Large intestine (tissue), 3 donors: Measurements from ENCODE around the gene UNC119B. TPM values are rescaled to one million over a fixed set of nuclear protein-coding genes. Genes with fewer than 3 reads are reported as not detected.
A peak's percentile ranks its signal among the peaks of the same experiment; 100 is the strongest.

Experiments used
- DNase-seq, 2 donors: peaks; one replicate each; pipeline versions ENCODE4 v3.0.0 to v3.0.0-alpha.2; 2013
- H3K27ac ChIP-seq: one replicate; pipeline ENCODE4 v1.5.1; 2013; ENCODE audit warnings: low read length
- H3K27me3 ChIP-seq: 2 replicates; pipeline ENCODE4 v1.6.1; 2013; ENCODE audit warnings: low read length; ENCODE audit not compliant: control insufficient read depth, insufficient read depth
- H3K36me3 ChIP-seq: 2 replicates; pipeline ENCODE4 v1.6.1; 2013; ENCODE audit warnings: low read length; ENCODE audit not compliant: control insufficient read depth, insufficient read depth
- H3K4me1 ChIP-seq: one replicate; pipeline ENCODE4 v1.6.1; 2013; ENCODE audit warnings: low read length; ENCODE audit not compliant: control insufficient read depth, insufficient read depth
- H3K4me3 ChIP-seq: one replicate; pipeline ENCODE4 v1.5.1; 2013; ENCODE audit warnings: low read length
- H3K9me3 ChIP-seq: one replicate; pipeline ENCODE4 v1.6.1; 2013; ENCODE audit warnings: mild to moderate bottlenecking, low read depth, low read length, moderate library complexity; ENCODE audit not compliant: control insufficient read depth
- WGBS: methylation state at CpG from one replicate; pipeline ENCODE4 v1.1.5; 2013; ENCODE audit warnings: low lambda C conversion rate; ENCODE audit not compliant: insufficient coverage; 5-methylcytosine and 5-hydroxymethylcytosine counted together
- polyA plus RNA-seq: library from polyadenylated mRNA; unstranded; fragments of 120-200 nt; gene quantifications from one replicate; pipeline ENCODE4 v1.2.1, GENCODE V29; 2013

UNC119B gene
- polyA plus RNA-seq, 1 donor, result 21.1 TPM

- Histone ChIP-seq H3K4me1 (peaks cover 7% of the 10 kb centered on the region), H3K4me3 (no peak overlapping the region), H3K27me3 (no peaks in the 10 kb centered on the region), H3K9me3 (no peaks in the 10 kb centered on the region), H3K27ac (no peak overlapping the region), H3K36me3 (peaks cover 32% of the 10 kb centered on the region)
- no peak for DNase-seq
- no CpG with 5 or more reads among the region's 31 CpGs for WGBS
Measured at GRCh38 chr12:120738252-120739030, 28.2 kb downstream of the UNC119B start.

- Histone ChIP-seq H3K9me3 (no peaks in the 10 kb centered on the region), H3K4me1 (peaks cover 7% of the 10 kb centered on the region), H3K36me3 (peaks cover 29% of the 10 kb centered on the region), H3K4me3 (no peak overlapping the region), H3K27ac (no peak overlapping the region), H3K27me3 (no peaks in the 10 kb centered on the region)
- WGBS, result no CpG with 5 or more reads among the region's 38 CpGs
- DNase-seq, result no peak
Measured at GRCh38 chr12:120739031-120739762, 28.9 kb downstream of the UNC119B start.

GRCh38 chr12:120739821-120740613 lies 29.8 kb downstream of the UNC119B start:
- Histone ChIP-seq H3K4me1 (peaks cover 7% of the 10 kb centered on the region), H3K27ac (no peak overlapping the region), H3K4me3 (no peak overlapping the region), H3K27me3 (no peaks in the 10 kb centered on the region), H3K9me3 (no peaks in the 10 kb centered on the region), H3K36me3 (peaks cover 26% of the 10 kb centered on the region)
- DNase-seq, result no peak
- WGBS, result 67% methylated on average over 2 of the region's 16 CpGs

- Histone ChIP-seq H3K9me3 (no peaks in the 10 kb centered on the region), H3K27me3 (no peaks in the 10 kb centered on the region), H3K4me3 (no peak overlapping the region), H3K36me3 (peaks cover 26% of the 10 kb centered on the region), H3K27ac (no peak overlapping the region), H3K4me1 (peaks cover 7% of the 10 kb centered on the region)
- WGBS, result no CpG with 5 or more reads among the region's 15 CpGs
- DNase-seq, result no peak
Measured at GRCh38 chr12:120740871-120741270, 30.6 kb downstream of the UNC119B start.

- H3K9me3 ChIP-seq, result no peaks in the 10 kb centered on the region
- peaks cover 26% of the 10 kb centered on the region for H3K36me3 ChIP-seq
- DNase-seq, result no peak
- H3K4me3 ChIP-seq, result no peak overlapping the region
- H3K27me3 ChIP-seq, result no peaks in the 10 kb centered on the region
- peaks cover 7% of the 10 kb centered on the region for H3K4me1 ChIP-seq
- WGBS, result no CpG with 5 or more reads among the region's 33 CpGs
- H3K27ac ChIP-seq, result no peak overlapping the region
Measured at GRCh38 chr12:120741476-120742421, 31.5 kb downstream of the UNC119B start.

- DNase-seq, result no peak
- H3K9me3 ChIP-seq, result no peaks in the 10 kb centered on the region
- H3K36me3 ChIP-seq, result peaks cover 5% of the 10 kb centered on the region
- WGBS, result no CpG with 5 or more reads among the region's 15 CpGs
- H3K4me1 ChIP-seq, result peaks cover 16% of the 10 kb centered on the region
- no peaks in the 10 kb centered on the region for H3K27me3 ChIP-seq
- no peak overlapping the region for H3K27ac ChIP-seq
- no peak overlapping the region for H3K4me3 ChIP-seq
Measured at GRCh38 chr12:120744922-120745493, 34.8 kb downstream of the UNC119B start.

- WGBS, result no CpG with 5 or more reads among the region's 7 CpGs
- peak; percentile 87 to 93 for DNase-seq
- Histone ChIP-seq H3K4me3 (no peak overlapping the region), H3K27me3 (no peaks in the 10 kb centered on the region), H3K27ac (peak overlapping the region; percentile 83), H3K36me3 (no peaks in the 10 kb centered on the region), H3K9me3 (no peaks in the 10 kb centered on the region), H3K4me1 (peaks cover 9% of the 10 kb centered on the region)
Measured at GRCh38 chr12:120748242-120748641, 38.0 kb downstream of the UNC119B start.

- Histone ChIP-seq H3K4me1 (peaks cover 9% of the 10 kb centered on the region), H3K4me3 (no peak overlapping the region), H3K27ac (no peak overlapping the region), H3K27me3 (no peaks in the 10 kb centered on the region), H3K9me3 (peaks cover under 1% of the 10 kb centered on the region), H3K36me3 (no peaks in the 10 kb centered on the region)
- DNase-seq, result no peak
- WGBS, result 100% methylated on average over 1 of the region's 5 CpGs
Measured at GRCh38 chr12:120749256-120749655, 39.0 kb downstream of the UNC119B start.

- H3K36me3 ChIP-seq, result no peaks in the 10 kb centered on the region
- no CpG with 5 or more reads among the region's 5 CpGs for WGBS
Measured at GRCh38 chr12:120750806-120751205, 40.5 kb downstream of the UNC119B start.

More at GRCh38 chr12:120750806-120751205, 40.5 kb downstream of the UNC119B start:
- DNase-seq, result no peak
- Histone ChIP-seq H3K4me3 (no peak overlapping the region), H3K4me1 (peaks cover 9% of the 10 kb centered on the region), H3K27me3 (no peaks in the 10 kb centered on the region), H3K27ac (no peak overlapping the region), H3K9me3 (peaks cover 10% of the 10 kb centered on the region)
